Colonic mucosa (tissue), 4 donors: ENCODE data around the gene VWA5B1. TPM values are rescaled to one million over a fixed set of nuclear protein-coding genes. Genes with fewer than 3 reads are reported as not detected.

Source experiments
- DNase-seq: peaks from one replicate; pipeline ENCODE4 v3.0.0-alpha.2; 2020
- H3K27ac ChIP-seq: fragments of 200-600 bp; one replicate; pipeline ENCODE4 v1.8.0; 2021
- H3K27me3 ChIP-seq: fragments of 200-600 bp; one replicate; pipeline ENCODE4 v1.8.0; 2021
- H3K36me3 ChIP-seq: fragments of 200-600 bp; one replicate; pipeline ENCODE4 v1.8.0; 2021
- H3K4me1 ChIP-seq: fragments of 200-600 bp; one replicate; pipeline ENCODE4 v1.8.0; 2021; ENCODE audit warnings: mild to moderate bottlenecking
- H3K4me3 ChIP-seq: fragments of 200-600 bp; one replicate; pipeline ENCODE4 v1.8.0; 2021
- H3K9ac ChIP-seq, 2 donors: one replicate each; pipeline ENCODE4 v1.7.0; 2013; ENCODE audit warnings: control low read depth in 2 of 2, low read depth in 2 of 2, low read length in 2 of 2
- H3K9me3 ChIP-seq: fragments of 200-600 bp; one replicate; pipeline ENCODE4 v1.8.0; 2021
- CTCF ChIP-seq: fragments of 200-600 bp; IDR thresholded peaks from one replicate; pipeline ENCODE4 v1.8.0; 2022; ENCODE audit warnings: antibody characterized with exemption, mild to moderate bottlenecking
- intact Hi-C: fragments of 100-400 bp; cut with DNase I; formaldehyde crosslinking; loops from one replicate; pipeline ENCODE4 v1.14.1; 2022
- total RNA-seq, 2 donors: library from RNA; stranded (reverse); fragmentation: NEBNext Ultra II Directional in 1 of 2; extraction: Animal tissue kit (Norgen Biotek cat#: 25700) in 1 of 2; gene quantifications; one replicate each; pipeline ENCODE4 v1.2.1, GENCODE V29; 2021
- donor health status: healthy.
- donor health status: DM: no; HTN: no; CAD: no.
- donor health status: DM: no; HTN: no; CAD: no.

Gene VWA5B1
- total RNA-seq, 2 donors from 2014 or later: 0.29 to 0.30 TPM

- no peak for TF ChIP-seq CTCF
- no peaks in the 10 kb centered on the region for H3K4me1 ChIP-seq
- intact Hi-C loops: no loop called here
- no peak overlapping the region for H3K4me3 ChIP-seq
- no peaks in the 10 kb centered on the region for H3K9me3 ChIP-seq
- DNase-seq: no peak
- no peak overlapping the region for H3K9ac ChIP-seq
- no peaks in the 10 kb centered on the region for H3K36me3 ChIP-seq
- H3K27ac ChIP-seq: no peak overlapping the region
- no peaks in the 10 kb centered on the region for H3K27me3 ChIP-seq
Observed at GRCh38 chr1:20327467-20327866, 36.8 kb downstream of the VWA5B1 start.

- Histone ChIP-seq H3K4me3 (no peak overlapping the region), H3K27ac (no peak overlapping the region), H3K36me3 (no peaks in the 10 kb centered on the region), H3K27me3 (no peaks in the 10 kb centered on the region), H3K9me3 (no peaks in the 10 kb centered on the region), H3K4me1 (no peaks in the 10 kb centered on the region), H3K9ac (no peak overlapping the region)
- DNase-seq: no peak
- intact Hi-C loops: no loop called here
- no peak for TF ChIP-seq CTCF
Observed at GRCh38 chr1:20328201-20328600, 37.5 kb downstream of the VWA5B1 start.

GRCh38 chr1:20329793-20330542 is 39.3 kb downstream of the VWA5B1 start:
- Histone ChIP-seq H3K4me3 (no peak overlapping the region), H3K9ac (no peak overlapping the region), H3K36me3 (no peaks in the 10 kb centered on the region), H3K4me1 (no peaks in the 10 kb centered on the region), H3K27ac (no peak overlapping the region), H3K9me3 (no peaks in the 10 kb centered on the region), H3K27me3 (no peaks in the 10 kb centered on the region)
- intact Hi-C loops: no loop called here
- no peak for DNase-seq
- TF ChIP-seq CTCF: no peak

GRCh38 chr1:20334103-20334502 is 43.4 kb downstream of the VWA5B1 start:
- H3K27ac ChIP-seq: no peak overlapping the region
- no peak for DNase-seq
- intact Hi-C loops: no loop called here

GRCh38 chr1:20336105-20336605 is 45.5 kb downstream of the VWA5B1 start:
- H3K9me3 ChIP-seq: no peaks in the 10 kb centered on the region
- H3K4me1 ChIP-seq: no peaks in the 10 kb centered on the region
- H3K4me3 ChIP-seq: no peak overlapping the region
- H3K27ac ChIP-seq: no peak overlapping the region
- H3K27me3 ChIP-seq: no peaks in the 10 kb centered on the region
- no peak for TF ChIP-seq CTCF
- no peak for DNase-seq
- no peaks in the 10 kb centered on the region for H3K36me3 ChIP-seq
- intact Hi-C loops: no loop called here
- H3K9ac ChIP-seq: no peak overlapping the region

More at GRCh38 chr1:20334103-20334502, 43.4 kb downstream of the VWA5B1 start:
- no peak overlapping the region for H3K4me3 ChIP-seq
- no peak overlapping the region for H3K9ac ChIP-seq
- H3K36me3 ChIP-seq: no peaks in the 10 kb centered on the region
- H3K9me3 ChIP-seq: no peaks in the 10 kb centered on the region
- no peak for TF ChIP-seq CTCF
- no peaks in the 10 kb centered on the region for H3K27me3 ChIP-seq
- no peaks in the 10 kb centered on the region for H3K4me1 ChIP-seq
